Activated naive CD8-positive, alpha-beta T cell treated with anti-CD3 and anti-CD28 coated beads, Interleukin-2, amount 50 U/mL, for 16 hours (primary cell): ENCODE measurements around the gene EIF1B.

Experiments used
- DNase-seq: peaks from one replicate; pipeline ENCODE4 v3.0.0-alpha.2; 2020; ENCODE audit warnings: low read depth, low spot score

The EIF1B gene

GRCh38 chr3:40308725-40309417 lies 636 bp upstream of the EIF1B start:
- DNase-seq, result no peak

- DNase-seq, result no peak
Measured at GRCh38 chr3:40309925-40310695, 603 bp downstream of the EIF1B start.

- DNase-seq, result no peak
Measured at GRCh38 chr3:40310705-40311104, 1.2 kb downstream of the EIF1B start.

- DNase-seq, result no peak
Measured at GRCh38 chr3:40312661-40313226, 3.2 kb downstream of the EIF1B start.

- DNase-seq, result no peak
Measured at GRCh38 chr3:40313975-40314860, 4.7 kb downstream of the EIF1B start.

- DNase-seq, result no peak
Measured at GRCh38 chr3:40317061-40317855, 7.8 kb downstream of the EIF1B start.

DNA sequence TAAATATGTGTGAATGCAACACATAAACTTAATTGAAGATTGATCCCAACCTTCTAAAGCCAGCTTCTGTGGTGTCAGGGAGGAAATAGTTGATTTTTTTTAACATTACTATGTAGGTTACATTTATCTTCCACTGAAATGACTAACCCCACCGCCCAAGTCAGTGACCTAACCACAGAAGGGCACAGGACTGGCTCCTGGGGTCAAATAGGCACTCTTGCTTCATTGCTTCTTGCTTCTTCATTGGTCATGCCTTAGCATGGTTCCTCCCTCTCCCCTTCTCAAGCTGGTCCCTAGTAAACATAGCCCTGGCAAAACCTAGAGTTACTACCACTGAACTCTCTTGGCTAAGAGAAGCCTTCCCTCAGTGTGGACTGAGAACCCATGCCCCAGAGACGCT lies 12.3 kb downstream of the EIF1B start:
- DNase-seq, result no peak

- no peak for DNase-seq
Measured at GRCh38 chr3:40323946-40324345, 14.4 kb downstream of the EIF1B start.

GRCh38 chr3:40324621-40325020 lies 15.1 kb downstream of the EIF1B start:
- DNase-seq, result no peak

DNA sequence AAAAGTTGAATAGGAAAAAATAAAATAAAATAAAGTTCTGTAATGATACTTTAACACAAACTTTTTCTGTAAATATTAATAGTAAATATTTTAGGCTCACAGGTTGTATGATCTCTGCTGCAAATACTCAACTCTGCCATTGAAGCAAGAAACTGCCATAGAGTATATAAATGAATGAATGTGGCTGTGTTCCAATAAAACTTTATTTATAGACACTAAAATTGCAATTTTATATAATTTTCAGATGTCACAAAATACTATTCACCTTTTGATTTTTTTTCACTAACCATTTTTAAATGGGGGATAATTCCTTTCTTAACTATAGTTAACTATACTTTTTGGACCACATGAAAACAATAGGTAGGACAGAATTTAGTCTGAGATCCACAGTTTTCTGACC lies 16.0 kb downstream of the EIF1B start:
- DNase-seq, result no peak

- no peak for DNase-seq
Measured at GRCh38 chr3:40328374-40328773, 18.9 kb downstream of the EIF1B start.

DNA sequence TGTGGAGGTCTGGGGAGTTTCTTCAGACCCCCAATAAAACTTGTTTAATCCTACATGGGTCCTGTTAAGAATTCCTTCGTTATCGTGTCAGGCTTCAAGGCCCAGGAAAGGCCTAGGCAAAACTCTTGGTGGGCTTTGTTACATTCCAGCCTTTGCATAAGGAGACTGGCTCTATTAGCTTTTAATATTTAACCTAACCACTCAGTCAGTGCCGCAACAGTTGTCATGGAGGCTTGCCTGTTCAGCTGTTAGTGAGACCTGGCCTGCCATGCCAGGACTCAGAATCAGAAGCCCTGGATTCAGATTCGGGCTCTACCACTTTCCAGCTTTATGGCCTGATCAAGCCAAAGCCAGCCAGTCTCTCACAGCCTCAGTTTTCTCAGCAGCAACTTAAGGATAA lies 19.6 kb downstream of the EIF1B start:
- DNase-seq, result no peak

DNA sequence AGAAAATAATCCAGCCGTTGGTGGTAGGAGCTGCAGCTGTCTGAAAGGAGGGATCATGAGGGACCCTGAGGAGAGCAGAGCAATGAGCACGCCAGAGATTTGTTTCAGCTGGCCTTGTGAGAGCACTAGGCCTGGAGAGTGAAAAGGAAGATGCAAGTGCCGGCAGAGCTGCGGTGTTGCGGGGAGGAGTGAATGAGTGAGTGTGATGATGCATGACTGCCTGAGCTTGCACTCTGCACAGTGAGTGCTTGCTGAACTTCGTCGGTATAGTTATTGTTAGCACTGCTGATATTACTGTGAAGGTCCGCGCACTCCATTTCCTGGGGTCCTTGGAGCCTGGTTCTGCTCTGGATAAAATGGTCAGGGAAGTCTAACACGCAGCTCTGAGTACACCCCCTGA lies 23.2 kb downstream of the EIF1B start:
- DNase-seq, result no peak

DNA sequence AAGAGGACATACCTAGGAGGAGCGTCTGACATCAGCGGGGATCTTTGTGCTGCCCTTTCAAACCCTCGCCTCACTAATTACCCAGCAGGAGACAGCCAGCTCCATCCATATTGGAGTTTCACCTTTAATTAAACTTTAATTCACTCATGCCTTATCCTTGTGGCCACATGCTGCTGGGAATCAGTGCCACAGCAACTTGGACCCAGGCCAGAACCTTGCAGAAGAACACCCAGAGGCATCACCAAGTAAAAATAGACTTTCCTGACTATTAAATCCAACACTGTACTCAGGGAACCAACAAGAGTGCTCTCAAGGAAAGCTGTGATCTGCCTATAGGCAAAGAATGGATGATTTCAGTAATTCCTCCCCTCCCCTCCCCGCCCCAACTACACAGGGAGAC lies 23.9 kb downstream of the EIF1B start:
- no peak for DNase-seq

DNA sequence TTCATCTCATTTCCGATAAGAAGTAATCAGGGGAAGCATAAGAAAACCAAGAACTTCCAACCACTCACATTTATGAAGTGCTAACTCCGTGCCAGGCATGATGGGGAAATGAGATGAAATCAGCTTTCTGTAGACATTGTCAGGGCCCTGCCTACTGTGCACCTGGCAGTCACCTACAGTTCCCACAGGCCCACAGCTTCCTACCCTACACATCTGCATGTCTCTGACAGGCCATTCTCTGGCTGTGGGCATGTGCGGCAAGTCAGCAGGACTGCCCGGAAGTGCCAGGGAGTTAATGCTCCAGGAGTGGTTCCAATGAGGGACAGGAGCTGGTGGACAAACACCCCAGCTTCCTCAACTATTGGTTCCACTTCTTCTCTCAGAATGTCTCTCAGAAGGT lies 24.3 kb downstream of the EIF1B start:
- no peak for DNase-seq

DNA sequence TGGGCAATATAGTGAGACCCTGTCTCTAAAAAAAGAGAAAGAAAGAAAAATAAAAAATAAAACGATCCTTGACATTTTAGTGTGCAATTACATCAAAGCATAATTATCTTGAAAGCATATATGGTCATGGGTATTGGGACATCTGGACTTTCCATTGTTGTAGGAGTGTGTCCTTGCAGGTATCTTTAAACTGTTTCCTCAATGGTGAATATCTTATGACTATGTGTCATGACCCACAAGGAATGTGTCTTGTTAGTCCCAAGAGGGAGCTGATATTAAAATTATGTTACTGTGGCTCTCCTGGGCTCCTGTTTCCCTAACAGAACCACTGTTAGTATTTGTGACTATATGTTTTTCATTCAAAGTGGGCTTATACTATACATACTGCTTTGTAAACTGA lies 26.6 kb downstream of the EIF1B start:
- no peak for DNase-seq

DNA sequence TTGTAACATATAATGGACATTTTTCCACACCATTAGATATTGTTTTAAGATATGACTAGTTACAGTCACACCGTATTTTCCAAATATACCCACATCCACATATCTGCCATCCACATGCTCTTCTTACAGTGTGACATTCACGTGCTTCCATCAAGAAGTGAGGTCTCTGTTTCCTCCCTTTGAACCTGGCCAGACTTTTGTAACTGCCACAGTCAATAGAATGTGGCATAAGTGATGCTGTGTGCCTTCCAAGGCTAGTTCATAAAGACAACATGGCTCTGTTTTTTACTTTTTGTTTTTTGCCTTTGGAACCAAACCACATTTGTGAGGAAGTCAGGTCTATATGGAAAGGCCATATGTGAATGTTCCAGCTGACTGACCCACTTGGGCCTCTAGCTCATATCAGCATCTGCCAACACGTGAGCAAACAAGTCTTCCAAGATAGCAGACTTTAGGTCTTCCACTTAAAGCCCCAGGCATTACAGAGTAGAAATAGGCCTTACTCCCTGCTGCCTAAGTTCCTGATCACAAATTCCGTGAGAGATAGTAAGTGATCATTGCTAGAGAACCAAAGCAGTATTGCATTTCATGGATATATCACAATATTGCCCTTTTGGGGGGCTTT lies 27.1 kb downstream of the EIF1B start:
- DNase-seq, result no peak

- no peak for DNase-seq
Measured at GRCh38 chr3:40337136-40338108, 27.9 kb downstream of the EIF1B start.

- no peak for DNase-seq
Measured at GRCh38 chr3:40339871-40340270, 30.4 kb downstream of the EIF1B start.
